NCI-H1417 (cell line): ENCODE measurements around the gene NUP210.
A peak's percentile ranks its signal among the peaks of the same experiment; 100 is the strongest.
"Not testable (repeated sequence)": the region's sequence is repeated elsewhere in the genome, so short reads cannot be mapped to it uniquely, and the experiment has no call there.

Experiments used
- DNase-seq, 3 experiments: peaks; one replicate each; lab custom pipeline; 2025; lab: John Stamatoyannopoulos, UW

NUP210 gene

GRCh38 chr3:13406190-13406589 is 13.9 kb downstream of the NUP210 start:
- no peak for DNase-seq

GRCh38 chr3:13405614-13406013 is 14.5 kb downstream of the NUP210 start:
- DNase-seq: no peak

GRCh38 chr3:13404626-13405452 is 15.3 kb downstream of the NUP210 start:
- DNase-seq: no peak

GRCh38 chr3:13403847-13404246 is 16.3 kb downstream of the NUP210 start:
- no peak for DNase-seq

GRCh38 chr3:13403213-13403819 is 16.8 kb downstream of the NUP210 start:
- DNase-seq: no peak

GRCh38 chr3:13401149-13401548 is 19.0 kb downstream of the NUP210 start:
- peak; percentile 28 to 73 (median 68) for DNase-seq

GRCh38 chr3:13400114-13400673 is 19.9 kb downstream of the NUP210 start:
- no peak for DNase-seq

- no peak for DNase-seq
Observed at GRCh38 chr3:13399603-13400002, 20.5 kb downstream of the NUP210 start.

GRCh38 chr3:13397316-13397715 is 22.8 kb downstream of the NUP210 start:
- DNase-seq: no peak

- no peak for DNase-seq
Observed at GRCh38 chr3:13394363-13394762, 25.8 kb downstream of the NUP210 start.

- no peak for DNase-seq
Observed at GRCh38 chr3:13393427-13394360, 26.4 kb downstream of the NUP210 start.

GRCh38 chr3:13391308-13391707 is 28.8 kb downstream of the NUP210 start:
- no peak for DNase-seq

GRCh38 chr3:13389378-13389777 is 30.7 kb downstream of the NUP210 start:
- DNase-seq: no peak

GRCh38 chr3:13388816-13389215 is 31.3 kb downstream of the NUP210 start:
- DNase-seq: no peak

- no peak for DNase-seq
Observed at GRCh38 chr3:13385373-13385965, 34.7 kb downstream of the NUP210 start.

- DNase-seq: no peak
Observed at GRCh38 chr3:13380971-13381370, 39.2 kb downstream of the NUP210 start.

GRCh38 chr3:13379201-13379830 is 40.8 kb downstream of the NUP210 start:
- DNase-seq: no peak

GRCh38 chr3:13378155-13378554 is 42.0 kb downstream of the NUP210 start:
- no peak for DNase-seq

- not testable (repeated sequence) for DNase-seq
Observed at GRCh38 chr3:13377741-13378140, 42.4 kb downstream of the NUP210 start.

- DNase-seq: no peak
Observed at GRCh38 chr3:13377021-13377420, 43.1 kb downstream of the NUP210 start.

- DNase-seq: no peak
Observed at GRCh38 chr3:13376091-13376490, 44.0 kb downstream of the NUP210 start.
